HG03521 (cell line): ENCODE results near the gene FLT4.

Experiments
- ATAC-seq: cut with Tn5 transposase; IDR thresholded peaks from one replicate; pipeline ENCODE4 v1.9.1; 2021; ENCODE audit warnings: mild to moderate bottlenecking, moderate library complexity; ENCODE audit not compliant: unreplicated experiment

Gene FLT4

GRCh38 chr5:180594311-180595045 lies 54.9 kb downstream of the FLT4 start:
- no peak for ATAC-seq

- no peak for ATAC-seq
Observed at GRCh38 chr5:180593446-180594206, 55.8 kb downstream of the FLT4 start.

GRCh38 chr5:180592176-180592575 lies 57.2 kb downstream of the FLT4 start:
- ATAC-seq: no peak

GRCh38 chr5:180591311-180591887 lies 58.0 kb downstream of the FLT4 start, which contains the start of gene SCGB3A1:
Gene SCGB3A1 (minus strand): TSS chr5:180591499. CDS start chr5:180591462, 37 bp downstream.
- no peak for ATAC-seq

- no peak for ATAC-seq
Observed at GRCh38 chr5:180590543-180591310, 58.7 kb downstream of the FLT4 start.

- no peak for ATAC-seq
Observed at GRCh38 chr5:180589771-180590542, 59.4 kb downstream of the FLT4 start.

- ATAC-seq: no peak
Observed at GRCh38 chr5:180586870-180587269, 62.5 kb downstream of the FLT4 start.

GRCh38 chr5:180586204-180586603 lies 63.2 kb downstream of the FLT4 start:
- no peak for ATAC-seq

GRCh38 chr5:180583738-180584137 lies 65.7 kb downstream of the FLT4 start:
- no peak for ATAC-seq

- ATAC-seq: no peak
Observed at GRCh38 chr5:180580681-180581080, 68.7 kb downstream of the FLT4 start.

- ATAC-seq: no peak
Observed at GRCh38 chr5:180575571-180575970, 73.8 kb downstream of the FLT4 start.

- no peak for ATAC-seq
Observed at GRCh38 chr5:180568914-180569313, 80.5 kb downstream of the FLT4 start.

GRCh38 chr5:180563994-180564393 lies 85.4 kb downstream of the FLT4 start:
- ATAC-seq: no peak

GRCh38 chr5:180558232-180558631 lies 91.2 kb downstream of the FLT4 start:
- no peak for ATAC-seq

GRCh38 chr5:180557217-180557809 lies 92.1 kb downstream of the FLT4 start:
- no peak for ATAC-seq

GRCh38 chr5:180555168-180555921 lies 94.1 kb downstream of the FLT4 start:
- ATAC-seq: no peak

GRCh38 chr5:180553530-180553929 lies 95.9 kb downstream of the FLT4 start:
- ATAC-seq: no peak
